Activated T-cell treated with anti-CD3 and anti-CD28 coated beads, Interleukin-2, amount 50 U/mL, for 24 hours (primary cell): ENCODE results near the gene PUM1.
"Not testable (repeated sequence)": the region's sequence is repeated elsewhere in the genome, so short reads cannot be mapped to it uniquely, and the experiment has no call there.

Source experiments
- DNase-seq: peaks from one replicate; pipeline ENCODE4 v3.0.0-alpha.2; 2020
- H3K27ac Mint-ChIP-seq: 2 replicates; pipeline ENCODE4 v1.8.0; 2020; ENCODE audit warnings: mild to moderate bottlenecking, mixed read lengths
- H3K27me3 Mint-ChIP-seq: 2 replicates; pipeline ENCODE4 v1.8.0; 2020; ENCODE audit warnings: mixed read lengths
- H3K36me3 Mint-ChIP-seq: 2 replicates; pipeline ENCODE4 v1.8.0; 2020; ENCODE audit warnings: low read depth, mixed read lengths
- H3K4me1 Mint-ChIP-seq: 2 replicates; pipeline ENCODE4 v1.8.0; 2020; ENCODE audit warnings: low read depth, mixed read lengths
- H3K4me3 Mint-ChIP-seq: 2 replicates; pipeline ENCODE4 v1.8.0; 2020; ENCODE audit warnings: mild to moderate bottlenecking, moderate library complexity, mixed read lengths
- H3K9me3 Mint-ChIP-seq: 2 replicates; pipeline ENCODE4 v1.8.0; 2020; ENCODE audit warnings: mixed read lengths

Gene PUM1, protein sequence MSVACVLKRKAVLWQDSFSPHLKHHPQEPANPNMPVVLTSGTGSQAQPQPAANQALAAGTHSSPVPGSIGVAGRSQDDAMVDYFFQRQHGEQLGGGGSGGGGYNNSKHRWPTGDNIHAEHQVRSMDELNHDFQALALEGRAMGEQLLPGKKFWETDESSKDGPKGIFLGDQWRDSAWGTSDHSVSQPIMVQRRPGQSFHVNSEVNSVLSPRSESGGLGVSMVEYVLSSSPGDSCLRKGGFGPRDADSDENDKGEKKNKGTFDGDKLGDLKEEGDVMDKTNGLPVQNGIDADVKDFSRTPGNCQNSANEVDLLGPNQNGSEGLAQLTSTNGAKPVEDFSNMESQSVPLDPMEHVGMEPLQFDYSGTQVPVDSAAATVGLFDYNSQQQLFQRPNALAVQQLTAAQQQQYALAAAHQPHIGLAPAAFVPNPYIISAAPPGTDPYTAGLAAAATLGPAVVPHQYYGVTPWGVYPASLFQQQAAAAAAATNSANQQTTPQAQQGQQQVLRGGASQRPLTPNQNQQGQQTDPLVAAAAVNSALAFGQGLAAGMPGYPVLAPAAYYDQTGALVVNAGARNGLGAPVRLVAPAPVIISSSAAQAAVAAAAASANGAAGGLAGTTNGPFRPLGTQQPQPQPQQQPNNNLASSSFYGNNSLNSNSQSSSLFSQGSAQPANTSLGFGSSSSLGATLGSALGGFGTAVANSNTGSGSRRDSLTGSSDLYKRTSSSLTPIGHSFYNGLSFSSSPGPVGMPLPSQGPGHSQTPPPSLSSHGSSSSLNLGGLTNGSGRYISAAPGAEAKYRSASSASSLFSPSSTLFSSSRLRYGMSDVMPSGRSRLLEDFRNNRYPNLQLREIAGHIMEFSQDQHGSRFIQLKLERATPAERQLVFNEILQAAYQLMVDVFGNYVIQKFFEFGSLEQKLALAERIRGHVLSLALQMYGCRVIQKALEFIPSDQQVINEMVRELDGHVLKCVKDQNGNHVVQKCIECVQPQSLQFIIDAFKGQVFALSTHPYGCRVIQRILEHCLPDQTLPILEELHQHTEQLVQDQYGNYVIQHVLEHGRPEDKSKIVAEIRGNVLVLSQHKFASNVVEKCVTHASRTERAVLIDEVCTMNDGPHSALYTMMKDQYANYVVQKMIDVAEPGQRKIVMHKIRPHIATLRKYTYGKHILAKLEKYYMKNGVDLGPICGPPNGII

DNA sequence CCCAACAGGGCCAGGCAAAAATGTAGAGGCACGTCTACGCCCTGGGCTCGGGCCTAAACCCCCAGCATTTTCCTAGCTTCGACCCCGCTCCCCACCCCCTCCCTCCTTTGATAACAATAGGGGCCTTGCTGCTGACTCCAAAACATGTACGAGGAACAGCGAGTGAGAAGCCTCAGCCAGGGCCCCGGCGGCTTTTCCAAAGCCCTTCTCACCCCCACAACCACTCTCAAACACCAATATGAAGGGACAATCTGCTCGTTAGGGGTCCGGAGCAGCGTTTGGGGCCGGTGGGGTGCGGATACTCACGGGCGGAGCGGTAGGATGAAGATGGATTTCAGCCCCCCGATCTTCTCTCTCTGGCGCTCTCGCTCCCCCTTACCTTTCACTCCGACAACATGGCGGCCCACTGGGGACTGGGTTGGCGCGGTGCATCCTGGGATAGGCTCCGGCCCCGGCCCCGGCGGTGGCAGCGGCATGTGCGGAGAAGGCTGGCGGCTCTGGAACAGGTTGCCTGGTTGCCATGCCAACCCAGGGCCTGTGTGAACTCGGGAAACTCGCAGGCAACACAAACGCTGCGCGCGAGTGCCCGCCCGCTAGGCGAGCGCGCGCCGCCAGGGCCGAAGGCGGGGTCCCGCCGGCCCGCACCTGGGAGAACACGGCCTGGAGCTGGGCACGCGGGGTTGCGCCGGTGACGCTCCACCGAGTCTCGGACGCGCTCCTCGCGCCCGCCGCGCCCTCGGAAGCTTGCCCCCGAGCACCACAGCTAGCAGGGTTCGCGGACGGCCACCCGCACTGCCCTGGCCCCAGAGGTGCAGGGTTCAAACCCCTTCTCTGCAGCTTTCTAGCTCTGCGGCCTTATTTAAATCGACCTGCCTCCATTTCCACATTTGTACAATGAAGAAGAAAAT lies at the start of gene PUM1:
Gene PUM1, minus strand, starts transcription at position 408 of the 908 bp plus-strand sequence. CDS start 6,151 bp downstream, outside the sequence.
- no peaks in the 10 kb centered on the region for H3K27me3 Mint-ChIP-seq
- no peaks in the 10 kb centered on the region for H3K9me3 Mint-ChIP-seq
- peak within 1 kb of the TSS; percentile 99 for H3K27ac Mint-ChIP-seq
- peaks cover 30% of the 10 kb centered on the region for H3K4me1 Mint-ChIP-seq
- peaks cover 42% of the 10 kb centered on the region for H3K36me3 Mint-ChIP-seq
- H3K4me3 Mint-ChIP-seq, result peak within 1 kb of the TSS; percentile 98
- peak; percentile 99 for DNase-seq

DNA sequence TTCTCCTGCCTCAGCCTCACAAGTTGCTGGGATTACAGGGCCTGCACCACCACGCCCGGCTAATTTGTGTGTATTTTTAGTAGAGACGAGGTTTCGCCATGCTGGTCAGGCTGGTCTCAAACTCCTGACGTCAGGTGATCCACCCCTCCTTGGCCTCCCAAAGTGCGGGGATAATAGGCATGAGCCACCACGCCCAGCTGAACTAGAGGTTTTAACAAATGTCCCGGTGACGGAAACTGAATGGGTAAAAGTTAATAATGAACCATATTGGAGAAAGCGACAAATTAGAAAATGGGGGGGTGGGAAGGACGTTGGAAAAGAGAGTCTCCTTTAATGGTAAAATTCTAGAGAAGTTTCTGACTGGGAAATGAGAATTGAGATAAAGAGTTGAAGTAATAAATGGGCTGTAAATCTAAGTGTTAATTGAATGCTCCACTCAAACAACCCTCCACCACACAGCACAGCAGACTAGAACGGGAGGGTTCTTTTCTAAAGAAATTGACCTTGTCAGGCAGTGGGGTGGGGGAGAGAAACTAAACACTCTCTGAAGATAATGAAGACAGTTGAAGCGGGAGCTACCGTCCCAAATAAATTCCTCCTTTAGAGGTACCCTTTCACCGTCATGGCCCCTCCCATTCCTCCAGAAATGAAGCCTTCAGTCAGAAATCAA lies 46.9 kb upstream of the PUM1 start:
- Mint-ChIP-seq H3K9me3 (no peaks in the 10 kb centered on the region), H3K36me3 (no peaks in the 10 kb centered on the region)

DNA sequence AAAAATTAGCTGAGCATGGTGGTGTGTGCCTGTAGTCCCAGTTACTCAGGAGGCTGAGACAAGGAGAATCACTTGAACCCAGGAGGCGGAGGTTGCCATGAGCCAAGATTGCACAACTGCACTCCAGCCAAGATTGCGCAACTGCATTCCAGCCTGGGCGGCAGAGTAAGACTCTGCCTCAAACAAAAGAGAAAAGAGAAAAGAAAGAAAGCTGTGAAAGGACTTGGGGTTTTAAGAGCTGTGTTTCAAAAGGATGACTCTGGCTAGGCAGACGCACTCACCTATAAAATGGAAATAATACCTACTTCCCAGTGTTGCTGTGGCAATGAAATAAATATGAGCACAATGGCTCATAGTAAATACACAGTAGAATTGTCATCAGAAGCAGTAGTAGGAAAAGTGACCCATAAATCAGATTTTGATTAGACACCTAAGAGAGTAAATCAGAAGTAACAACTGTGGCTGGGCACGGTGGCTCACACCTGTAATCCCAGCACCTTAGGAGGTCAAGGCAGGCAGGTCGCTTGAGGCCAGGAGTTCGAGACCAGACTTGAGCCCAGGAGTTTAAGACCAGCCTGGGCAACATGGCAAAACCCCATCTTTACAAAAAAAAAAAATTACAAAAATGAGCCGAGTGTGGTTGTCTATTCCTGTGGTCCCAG lies 45.9 kb upstream of the PUM1 start:
- no peaks in the 10 kb centered on the region for H3K36me3 Mint-ChIP-seq

More for the DNA sequence above, 46.9 kb upstream of the PUM1 start:
- no peak for DNase-seq
- Mint-ChIP-seq H3K27ac (no peak overlapping the region), H3K4me1 (no peaks in the 10 kb centered on the region), H3K4me3 (no peak overlapping the region), H3K27me3 (peaks cover 15% of the 10 kb centered on the region)

DNA sequence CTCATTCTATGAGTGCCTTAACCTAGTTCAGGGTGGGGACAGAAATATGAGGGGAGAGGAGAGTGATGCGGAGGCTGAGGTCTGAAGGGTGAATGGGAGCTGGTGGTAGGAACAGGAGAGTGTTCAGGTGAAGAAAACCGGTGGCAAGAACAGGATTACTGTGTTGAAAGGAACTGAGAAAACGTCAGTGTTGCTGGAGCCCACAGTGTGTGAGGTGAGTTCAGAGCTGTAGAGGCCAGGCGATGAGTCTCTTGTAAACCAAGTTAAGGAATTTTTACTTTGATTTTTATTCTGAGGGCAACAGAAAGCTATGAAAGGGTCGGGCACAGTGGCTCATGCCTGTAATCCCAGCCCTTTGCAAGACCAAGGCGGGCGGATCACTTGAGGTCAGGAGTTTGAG lies 45.3 kb upstream of the PUM1 start:
- Mint-ChIP-seq H3K4me1 (no peaks in the 10 kb centered on the region), H3K27me3 (peaks cover 13% of the 10 kb centered on the region), H3K4me3 (no peak overlapping the region), H3K9me3 (no peaks in the 10 kb centered on the region), H3K27ac (no peak overlapping the region), H3K36me3 (no peaks in the 10 kb centered on the region)
- DNase-seq, result no peak

More for the DNA sequence above, 45.9 kb upstream of the PUM1 start:
- Mint-ChIP-seq H3K27me3 (peaks cover 15% of the 10 kb centered on the region), H3K27ac (no peak overlapping the region), H3K4me1 (no peaks in the 10 kb centered on the region), H3K9me3 (no peaks in the 10 kb centered on the region), H3K4me3 (no peak overlapping the region)
- DNase-seq, result no peak

DNA sequence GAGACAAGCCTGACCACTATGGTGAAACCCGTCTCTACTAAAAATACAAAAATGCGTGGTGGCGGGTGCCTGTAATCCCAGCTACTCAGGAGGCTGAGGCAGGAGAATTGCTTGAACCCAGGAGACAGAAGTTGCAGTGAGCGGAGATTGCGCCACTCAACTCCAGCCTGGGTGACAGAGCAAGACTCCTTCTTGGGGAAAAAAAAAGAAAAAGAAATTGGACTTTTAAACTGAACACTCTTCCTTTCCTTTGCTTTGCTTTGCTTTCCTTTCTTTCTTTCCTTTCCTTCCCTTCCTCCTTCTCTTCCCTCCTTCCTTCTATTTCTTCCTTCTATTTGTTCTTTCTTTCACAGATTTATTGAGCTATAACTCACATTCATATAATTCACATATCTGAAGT lies 43.3 kb upstream of the PUM1 start:
- H3K36me3 Mint-ChIP-seq, result no peaks in the 10 kb centered on the region
- no peak overlapping the region for H3K4me3 Mint-ChIP-seq
- DNase-seq, result no peak
- no peaks in the 10 kb centered on the region for H3K4me1 Mint-ChIP-seq
- no peak overlapping the region for H3K27ac Mint-ChIP-seq
- H3K9me3 Mint-ChIP-seq, result no peaks in the 10 kb centered on the region
- H3K27me3 Mint-ChIP-seq, result peaks cover 10% of the 10 kb centered on the region

DNA sequence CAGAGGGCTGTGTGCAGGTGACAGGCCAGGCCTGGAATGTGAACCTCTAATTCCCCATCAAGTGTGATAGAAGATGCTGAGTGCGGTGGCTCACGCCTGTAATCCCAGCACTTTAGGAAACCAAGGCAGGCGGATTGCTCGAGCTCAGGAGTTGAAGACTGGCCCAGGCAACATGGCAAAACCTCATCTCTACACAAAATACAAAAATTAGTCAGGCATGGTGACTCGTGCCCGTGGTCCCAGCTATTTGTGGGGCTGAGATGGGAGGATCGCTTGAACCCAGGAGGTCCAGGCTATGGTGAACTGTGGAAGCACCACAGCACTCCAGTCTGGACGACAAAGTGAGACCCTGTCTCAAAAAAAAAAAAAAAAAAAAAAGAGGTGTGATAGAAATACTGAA lies 40.1 kb upstream of the PUM1 start:
- H3K27ac Mint-ChIP-seq, result no peak overlapping the region
- no peaks in the 10 kb centered on the region for H3K4me1 Mint-ChIP-seq
- no peak for DNase-seq
- H3K4me3 Mint-ChIP-seq, result no peak overlapping the region
- no peaks in the 10 kb centered on the region for H3K27me3 Mint-ChIP-seq
- H3K9me3 Mint-ChIP-seq, result no peaks in the 10 kb centered on the region
- H3K36me3 Mint-ChIP-seq, result no peaks in the 10 kb centered on the region

DNA sequence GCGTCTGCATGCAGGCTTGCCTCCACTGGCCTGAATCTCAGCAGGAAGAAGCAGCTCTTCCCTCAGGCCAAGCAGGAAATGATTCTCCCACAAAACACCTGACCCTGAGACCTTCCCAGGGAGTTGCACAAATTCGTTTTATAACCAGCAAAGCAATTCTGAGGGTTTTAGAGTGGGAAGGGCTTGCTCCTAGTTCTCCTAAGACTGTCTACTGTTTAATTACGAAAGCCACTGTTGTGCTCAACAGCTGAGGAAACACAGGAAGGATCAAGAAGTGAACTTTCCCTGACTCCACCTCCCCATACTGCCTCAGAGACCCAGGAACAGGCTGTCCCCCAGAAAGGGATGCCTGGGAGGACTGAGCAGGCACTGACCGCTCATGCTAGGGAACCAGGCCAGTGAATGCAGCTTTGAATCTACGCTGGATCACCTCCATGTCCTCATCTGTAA lies 37.0 kb upstream of the PUM1 start:
- no peaks in the 10 kb centered on the region for H3K27me3 Mint-ChIP-seq
- H3K36me3 Mint-ChIP-seq, result no peaks in the 10 kb centered on the region
- H3K4me3 Mint-ChIP-seq, result no peak overlapping the region
- no peak overlapping the region for H3K27ac Mint-ChIP-seq
- no peaks in the 10 kb centered on the region for H3K9me3 Mint-ChIP-seq
- H3K4me1 Mint-ChIP-seq, result no peaks in the 10 kb centered on the region
- DNase-seq, result no peak

DNA sequence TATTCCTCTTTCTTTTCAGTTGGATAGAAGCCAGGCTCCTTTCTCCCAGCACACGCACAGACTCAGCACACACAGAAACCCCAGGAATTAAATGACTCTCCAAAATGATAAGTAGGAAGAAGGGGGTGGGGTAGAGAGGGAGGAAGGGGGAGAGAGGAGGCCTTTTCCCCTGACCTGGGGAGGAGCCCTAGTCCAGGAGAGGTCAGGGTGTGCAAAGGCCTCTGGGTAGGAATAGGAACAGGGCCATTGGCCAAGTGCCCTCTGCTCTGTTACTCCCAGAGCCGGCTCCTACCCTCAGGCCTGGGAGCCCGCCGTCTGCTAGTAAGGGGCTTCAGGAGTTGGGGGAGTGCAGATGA lies 35.6 kb upstream of the PUM1 start:
- Mint-ChIP-seq H3K27ac (no peak overlapping the region), H3K36me3 (no peaks in the 10 kb centered on the region), H3K4me1 (no peaks in the 10 kb centered on the region), H3K27me3 (no peaks in the 10 kb centered on the region), H3K4me3 (no peak overlapping the region), H3K9me3 (no peaks in the 10 kb centered on the region)
- no peak for DNase-seq

DNA sequence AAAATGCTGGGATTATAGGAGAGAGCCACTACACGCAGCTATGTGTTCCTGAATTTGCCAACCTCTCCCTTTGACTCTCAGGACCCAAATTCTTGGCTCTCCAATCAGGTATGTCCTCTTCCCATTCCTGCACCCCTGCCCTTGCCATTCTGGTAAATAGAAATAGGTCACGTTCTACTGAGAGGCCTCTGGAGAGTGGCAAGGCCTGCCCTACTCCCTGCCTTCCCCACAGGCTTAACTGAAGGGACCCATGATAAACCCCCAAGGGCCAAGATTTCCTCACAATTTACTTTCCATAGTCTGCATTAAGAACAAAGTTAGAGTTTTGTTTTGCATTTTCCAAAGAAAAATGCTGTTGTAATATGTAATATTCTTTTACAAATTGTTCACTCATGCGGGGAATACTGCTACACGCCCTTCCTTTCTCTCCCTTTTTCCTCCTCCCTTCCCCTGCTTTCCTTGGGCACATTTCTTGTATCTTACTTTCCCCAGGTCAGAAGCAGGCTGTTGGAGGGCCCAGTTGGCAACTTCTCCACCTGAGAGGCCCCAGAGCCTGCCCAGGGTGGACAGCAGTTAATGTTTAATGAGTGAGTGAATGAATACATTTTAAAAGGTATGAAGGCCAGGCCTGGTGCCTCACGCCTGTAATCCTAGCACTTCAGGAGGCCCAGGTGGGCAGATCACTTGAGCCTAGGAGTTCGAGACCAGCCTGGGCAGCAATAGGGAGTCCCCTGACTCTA lies 33.9 kb upstream of the PUM1 start:
- H3K4me3 Mint-ChIP-seq, result no peak overlapping the region
- H3K27me3 Mint-ChIP-seq, result no peaks in the 10 kb centered on the region
- no peak for DNase-seq
- no peaks in the 10 kb centered on the region for H3K4me1 Mint-ChIP-seq
- no peak overlapping the region for H3K27ac Mint-ChIP-seq
- H3K9me3 Mint-ChIP-seq, result no peaks in the 10 kb centered on the region
- no peaks in the 10 kb centered on the region for H3K36me3 Mint-ChIP-seq

DNA sequence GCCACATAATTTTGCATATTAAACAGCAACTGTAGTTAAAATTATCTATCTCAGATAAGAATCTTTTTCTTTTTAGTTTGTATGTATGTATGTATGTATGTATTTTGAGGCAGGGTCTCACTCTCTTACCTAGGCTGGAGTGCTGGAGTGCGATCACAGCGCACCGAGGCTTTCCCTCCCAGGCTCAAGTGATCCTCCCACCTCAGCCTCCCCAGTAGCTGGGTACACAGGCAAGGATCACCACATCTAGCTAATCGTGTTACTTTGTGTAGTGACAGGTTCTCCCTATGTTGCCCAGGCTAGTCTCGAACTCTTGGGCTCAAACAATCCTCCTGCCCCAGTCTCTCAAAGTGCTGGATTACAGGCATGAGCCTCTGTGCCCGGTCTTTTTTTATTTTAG lies 30.5 kb upstream of the PUM1 start:
- Mint-ChIP-seq H3K4me3 (no peak overlapping the region), H3K27ac (no peak overlapping the region), H3K36me3 (no peaks in the 10 kb centered on the region), H3K9me3 (no peaks in the 10 kb centered on the region), H3K4me1 (no peaks in the 10 kb centered on the region), H3K27me3 (no peaks in the 10 kb centered on the region)
- DNase-seq, result no peak

DNA sequence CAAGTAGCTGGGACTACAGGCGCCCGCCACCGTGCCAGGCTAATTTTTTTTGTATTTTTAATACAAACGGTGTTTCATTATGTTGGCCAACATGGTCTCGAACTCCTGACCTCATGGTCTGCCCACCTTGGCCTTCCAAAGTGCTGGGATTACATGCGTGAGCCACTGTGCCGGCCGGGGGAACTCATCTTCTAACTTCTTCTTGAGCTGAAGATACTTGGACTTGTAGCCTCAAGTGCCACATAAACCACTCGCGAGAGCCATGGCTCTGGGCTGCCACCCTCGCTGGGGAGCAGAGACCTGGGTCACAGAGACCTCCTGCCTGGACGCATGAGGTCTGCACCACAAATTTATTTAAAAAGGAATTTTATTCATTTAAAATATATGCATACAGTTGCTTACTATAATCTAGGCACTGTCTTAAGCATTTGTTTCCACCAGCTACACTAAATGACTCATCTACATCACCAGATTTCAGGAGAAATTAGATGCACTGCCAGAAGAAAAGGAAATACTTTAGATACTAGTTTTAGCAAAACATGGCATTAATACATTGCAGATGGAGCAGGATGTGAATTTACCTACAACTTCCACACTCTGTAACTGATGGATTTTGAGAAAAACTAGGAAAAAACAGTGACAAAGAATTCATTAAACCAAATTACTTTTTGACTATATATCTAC lies 29.9 kb upstream of the PUM1 start:
- Mint-ChIP-seq H3K9me3 (no peaks in the 10 kb centered on the region), H3K4me1 (no peaks in the 10 kb centered on the region), H3K27me3 (no peaks in the 10 kb centered on the region), H3K4me3 (no peak overlapping the region), H3K36me3 (no peaks in the 10 kb centered on the region), H3K27ac (no peak overlapping the region)
- no peak for DNase-seq

DNA sequence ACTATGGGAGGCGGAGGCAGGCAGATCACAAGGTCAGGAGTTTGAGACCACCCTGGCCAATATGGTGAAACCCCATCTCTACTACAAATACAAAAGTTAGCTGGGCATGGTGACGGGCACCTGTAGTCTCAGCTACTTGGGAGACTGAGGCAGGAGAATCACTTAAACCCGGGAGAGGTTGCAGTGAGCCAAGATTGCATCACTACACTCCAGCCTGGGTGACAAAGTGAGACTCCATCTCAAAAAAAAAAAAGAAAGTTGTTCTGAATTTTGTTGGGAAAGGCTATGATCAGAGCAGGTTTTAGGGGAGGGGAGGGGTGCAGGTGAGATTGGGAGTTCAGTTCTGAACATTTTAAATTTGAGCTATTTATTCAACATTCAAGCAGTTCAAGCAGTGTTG lies 22.6 kb upstream of the PUM1 start:
- not testable (repeated sequence) for DNase-seq, H3K4me1 Mint-ChIP-seq, H3K27ac Mint-ChIP-seq, H3K4me3 Mint-ChIP-seq, H3K9me3 Mint-ChIP-seq, H3K27me3 Mint-ChIP-seq, H3K36me3 Mint-ChIP-seq
